GM23338 (cell line): ENCODE data around the gene TMEM150A. TPM values are rescaled to one million over a fixed set of nuclear protein-coding genes. Genes with fewer than 3 reads are reported as not detected.

Source experiments
- ATAC-seq: fragments of 200-7000 bp; cut with Tn5 transposase; 3 replicates; pipeline ENCODE4 v1.9.1; 2020
- DNase-seq: peaks from one replicate; pipeline ENCODE4 v3.0.0-alpha.2; 2015; ENCODE audit warnings: low spot score
- H2AFZ ChIP-seq: fragments of 200-600 bp; sonication (generic); 2 replicates; pipeline ENCODE4 v1.8.0; 2016; ENCODE audit warnings: antibody characterized with exemption, mild to moderate bottlenecking, moderate library complexity
- H3F3A ChIP-seq: fragments of 200-600 bp; sonication (generic); replicated peaks from 2 replicates; pipeline ENCODE4 v1.8.0; 2017; ENCODE audit warnings: antibody characterized with exemption, mixed run types, low read depth
- H3K27ac ChIP-seq: fragments of 200-600 bp; sonication (generic); 2 replicates; pipeline ENCODE4 v1.6.1; 2016; ENCODE audit warnings: low read depth
- H3K27me3 ChIP-seq: fragments of 200-600 bp; sonication (generic); 2 replicates; pipeline ENCODE4 v1.8.0; 2016; ENCODE audit warnings: mild to moderate bottlenecking, mixed run types, moderate library complexity; ENCODE audit not compliant: insufficient read depth
- H3K36me3 ChIP-seq: fragments of 200-600 bp; sonication (generic); 2 replicates; pipeline ENCODE4 v1.8.0; 2016; ENCODE audit warnings: mild to moderate bottlenecking; ENCODE audit not compliant: insufficient read depth
- H3K4me1 ChIP-seq: fragments of 200-600 bp; sonication (generic); 2 replicates; pipeline ENCODE4 v1.8.0; 2016; ENCODE audit warnings: mild to moderate bottlenecking, moderate library complexity; ENCODE audit not compliant: insufficient read depth
- H3K4me2 ChIP-seq: fragments of 200-600 bp; sonication (generic); 2 replicates; pipeline ENCODE4 v1.7.1; 2017; ENCODE audit warnings: mixed run types
- H3K4me3 ChIP-seq: fragments of 200-600 bp; sonication (generic); 2 replicates; pipeline ENCODE4 v1.6.1; 2016; ENCODE audit warnings: mixed run types
- H3K79me2 ChIP-seq: fragments of 200-600 bp; sonication (generic); replicated peaks from 2 replicates; pipeline ENCODE4 v1.8.0; 2017; ENCODE audit warnings: mild to moderate bottlenecking; ENCODE audit not compliant: insufficient read depth
- H3K9me2 ChIP-seq: fragments of 200-600 bp; sonication (generic); 2 replicates; pipeline ENCODE4 v1.8.0; 2017; ENCODE audit not compliant: insufficient read depth
- H4K20me1 ChIP-seq: fragments of 200-600 bp; sonication (generic); replicated peaks from 2 replicates; pipeline ENCODE4 v1.8.0; 2017; ENCODE audit warnings: mild to moderate bottlenecking; ENCODE audit not compliant: insufficient read depth
- H3K27ac Mint-ChIP-seq: 2 replicates; pipeline ENCODE4 v1.8.0; 2020; ENCODE audit warnings: inconsistent platforms, mild to moderate bottlenecking, moderate library complexity, mixed read lengths
- H3K27me3 Mint-ChIP-seq: 3 replicates; pipeline ENCODE4 v1.8.0; 2022; ENCODE audit warnings: low read depth, mild to moderate bottlenecking, moderate library complexity, mixed read lengths, inconsistent platforms; ENCODE audit not compliant: insufficient read depth, poor library complexity
- H3K36me3 Mint-ChIP-seq: 3 replicates; pipeline ENCODE4 v1.8.0; 2021; ENCODE audit warnings: low read depth, mild to moderate bottlenecking, inconsistent platforms, moderate library complexity, mixed read lengths
- H3K4me1 Mint-ChIP-seq: 3 replicates; pipeline ENCODE4 v1.8.0; 2020; ENCODE audit warnings: mild to moderate bottlenecking, inconsistent platforms, mixed read lengths
- H3K4me3 Mint-ChIP-seq: 3 replicates; pipeline ENCODE4 v1.8.0; 2021; ENCODE audit warnings: moderate library complexity, mild to moderate bottlenecking, inconsistent platforms, mixed read lengths
- H3K9me3 Mint-ChIP-seq: 3 replicates; pipeline ENCODE4 v1.8.0; 2020; ENCODE audit warnings: moderate library complexity, mild to moderate bottlenecking, inconsistent platforms, mixed read lengths
- CREB1 ChIP-seq: fragments of 250-450 bp; sonication (Bioruptor Pico); IDR thresholded peaks from 2 replicates; pipeline ENCODE4 v1.5.0; 2020; ENCODE audit warnings: low read depth, mild to moderate bottlenecking, moderate library complexity
- EZH2 ChIP-seq: fragments of 200-600 bp; sonication (generic); IDR thresholded peaks from one replicate; pipeline ENCODE4 v1.8.0; 2017; ENCODE audit warnings: antibody characterized with exemption, mild to moderate bottlenecking, low read depth; ENCODE audit not compliant: unreplicated experiment
- EZH2phosphoT487 ChIP-seq: fragments of 200-600 bp; sonication (generic); IDR thresholded peaks from one replicate; pipeline ENCODE4 v1.8.1; 2018; ENCODE audit warnings: antibody characterized with exemption; ENCODE audit not compliant: unreplicated experiment
- JUNB ChIP-seq: IDR thresholded peaks from one replicate; pipeline ENCODE4 v1.6.1; 2016; ENCODE audit warnings: antibody characterized with exemption; ENCODE audit not compliant: unreplicated experiment
- NANOG ChIP-seq: IDR thresholded peaks from 2 replicates; pipeline ENCODE4 v1.6.1; 2016; ENCODE audit warnings: antibody characterized with exemption, borderline replicate concordance
- POLR2AphosphoS5 ChIP-seq: IDR thresholded peaks from 2 replicates; pipeline ENCODE4 v1.6.1; 2016; ENCODE audit warnings: antibody characterized with exemption, low read depth
- STAT1 ChIP-seq: IDR thresholded peaks from one replicate; pipeline ENCODE4 v1.6.1; 2016; ENCODE audit warnings: antibody characterized with exemption; ENCODE audit not compliant: unreplicated experiment
- ZNF114 ChIP-seq: fragments of 250-450 bp; sonication (Bioruptor Pico); IDR thresholded peaks from 2 replicates; pipeline ENCODE4 v1.5.0; 2020; ENCODE audit warnings: mild to moderate bottlenecking, moderate library complexity
- ZNF331 ChIP-seq: fragments of 250-450 bp; sonication (Bioruptor Pico); IDR thresholded peaks from 2 replicates; pipeline ENCODE4 v1.5.0; 2020; ENCODE audit warnings: low read depth, mild to moderate bottlenecking, moderate library complexity
- polyA plus RNA-seq: library from polyadenylated mRNA; unstranded; fragments of >200 nt; fragmentation: Nextera tagmentation; extraction: Ambion mirVana; gene quantifications from 2 replicates; pipeline ENCODE4 v1.2.1, GENCODE V29; 2016
- total RNA-seq: library from RNA; depleted of rRNA; stranded (reverse); fragments of >200 nt; shearing (Covaris generic); gene quantifications from 2 replicates; pipeline ENCODE4 v1.2.3, GENCODE V29; 2014
- TF ChIP-seq, protein P1 (sequence below): IDR thresholded peaks from 2 replicates; pipeline ENCODE4 v1.6.1; 2016; ENCODE audit warnings: antibody characterized with exemption
- TF ChIP-seq, protein P2 (sequence below): fragments of 250-450 bp; sonication (Bioruptor Pico); IDR thresholded peaks from 2 replicates; pipeline ENCODE4 v1.5.0; 2020; ENCODE audit warnings: mild to moderate bottlenecking, moderate library complexity
- TF ChIP-seq, protein P3 (sequence below), 2 experiments: fragments of 200-600 bp in 1 of 2; sonication (generic) in 1 of 2; conservative IDR thresholded peaks; 2 replicates each; pipeline versions ENCODE4 v1.5.1 to v1.6.1; 2016 to 2017; ENCODE audit warnings: antibody characterized with exemption in 2 of 2, low read depth in 2 of 2, mild to moderate bottlenecking in 2 of 2, moderate library complexity in 1 of 2
- TF ChIP-seq, protein P4 (sequence below): IDR thresholded peaks from one replicate; pipeline ENCODE4 v1.6.1; 2018; ENCODE audit warnings: antibody characterized with exemption; ENCODE audit not compliant: unreplicated experiment

TMEM150A gene
- total and polyA plus RNA-seq, 2 experiments from 2014 or later: 16.4 to 27.9 TPM

DNA sequence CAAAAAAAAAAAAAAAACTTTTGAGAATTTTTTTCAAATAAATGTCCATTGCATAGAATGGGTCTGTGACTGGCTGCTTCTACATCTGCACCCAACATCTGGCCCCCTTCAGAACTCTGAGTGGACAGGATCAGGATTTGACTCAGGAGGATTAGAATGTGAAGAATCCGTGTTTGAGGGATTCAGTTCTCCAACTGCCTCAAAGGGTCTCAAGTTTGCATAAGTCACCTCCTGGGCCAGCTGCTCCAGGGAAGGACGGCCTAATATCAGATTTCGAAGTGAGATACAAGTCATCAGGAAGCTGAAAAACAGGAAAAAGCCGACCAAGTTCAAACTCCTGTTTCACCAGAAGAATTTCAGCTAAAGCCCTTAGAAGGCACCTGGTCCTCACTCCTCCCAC is 52.7 kb downstream of the TMEM150A start:
- peak; percentile 44 for DNase-seq
- H3K4me1 ChIP-seq: no peaks in the 10 kb centered on the region
- no peaks in the 10 kb centered on the region for H3K27me3 ChIP-seq
- no peak overlapping the region for H3K4me2 ChIP-seq
- H3K27ac ChIP-seq: no peak overlapping the region
- no peak overlapping the region for H3K4me3 ChIP-seq
- TF ChIP-seq EZH2 (no peak), POLR2AphosphoS5 (no peak), STAT1 (no peak), ZNF331 (CRISPR knock-in tag) (no peak), NANOG (no peak), JUNB (no peak), CREB1 (no peak), EZH2phosphoT487 (no peak), ZNF114 (CRISPR knock-in tag) (no peak)
- TF ChIP-seq, protein P1, sequence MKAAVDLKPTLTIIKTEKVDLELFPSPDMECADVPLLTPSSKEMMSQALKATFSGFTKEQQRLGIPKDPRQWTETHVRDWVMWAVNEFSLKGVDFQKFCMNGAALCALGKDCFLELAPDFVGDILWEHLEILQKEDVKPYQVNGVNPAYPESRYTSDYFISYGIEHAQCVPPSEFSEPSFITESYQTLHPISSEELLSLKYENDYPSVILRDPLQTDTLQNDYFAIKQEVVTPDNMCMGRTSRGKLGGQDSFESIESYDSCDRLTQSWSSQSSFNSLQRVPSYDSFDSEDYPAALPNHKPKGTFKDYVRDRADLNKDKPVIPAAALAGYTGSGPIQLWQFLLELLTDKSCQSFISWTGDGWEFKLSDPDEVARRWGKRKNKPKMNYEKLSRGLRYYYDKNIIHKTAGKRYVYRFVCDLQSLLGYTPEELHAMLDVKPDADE: no peak
- TF ChIP-seq, protein P2, sequence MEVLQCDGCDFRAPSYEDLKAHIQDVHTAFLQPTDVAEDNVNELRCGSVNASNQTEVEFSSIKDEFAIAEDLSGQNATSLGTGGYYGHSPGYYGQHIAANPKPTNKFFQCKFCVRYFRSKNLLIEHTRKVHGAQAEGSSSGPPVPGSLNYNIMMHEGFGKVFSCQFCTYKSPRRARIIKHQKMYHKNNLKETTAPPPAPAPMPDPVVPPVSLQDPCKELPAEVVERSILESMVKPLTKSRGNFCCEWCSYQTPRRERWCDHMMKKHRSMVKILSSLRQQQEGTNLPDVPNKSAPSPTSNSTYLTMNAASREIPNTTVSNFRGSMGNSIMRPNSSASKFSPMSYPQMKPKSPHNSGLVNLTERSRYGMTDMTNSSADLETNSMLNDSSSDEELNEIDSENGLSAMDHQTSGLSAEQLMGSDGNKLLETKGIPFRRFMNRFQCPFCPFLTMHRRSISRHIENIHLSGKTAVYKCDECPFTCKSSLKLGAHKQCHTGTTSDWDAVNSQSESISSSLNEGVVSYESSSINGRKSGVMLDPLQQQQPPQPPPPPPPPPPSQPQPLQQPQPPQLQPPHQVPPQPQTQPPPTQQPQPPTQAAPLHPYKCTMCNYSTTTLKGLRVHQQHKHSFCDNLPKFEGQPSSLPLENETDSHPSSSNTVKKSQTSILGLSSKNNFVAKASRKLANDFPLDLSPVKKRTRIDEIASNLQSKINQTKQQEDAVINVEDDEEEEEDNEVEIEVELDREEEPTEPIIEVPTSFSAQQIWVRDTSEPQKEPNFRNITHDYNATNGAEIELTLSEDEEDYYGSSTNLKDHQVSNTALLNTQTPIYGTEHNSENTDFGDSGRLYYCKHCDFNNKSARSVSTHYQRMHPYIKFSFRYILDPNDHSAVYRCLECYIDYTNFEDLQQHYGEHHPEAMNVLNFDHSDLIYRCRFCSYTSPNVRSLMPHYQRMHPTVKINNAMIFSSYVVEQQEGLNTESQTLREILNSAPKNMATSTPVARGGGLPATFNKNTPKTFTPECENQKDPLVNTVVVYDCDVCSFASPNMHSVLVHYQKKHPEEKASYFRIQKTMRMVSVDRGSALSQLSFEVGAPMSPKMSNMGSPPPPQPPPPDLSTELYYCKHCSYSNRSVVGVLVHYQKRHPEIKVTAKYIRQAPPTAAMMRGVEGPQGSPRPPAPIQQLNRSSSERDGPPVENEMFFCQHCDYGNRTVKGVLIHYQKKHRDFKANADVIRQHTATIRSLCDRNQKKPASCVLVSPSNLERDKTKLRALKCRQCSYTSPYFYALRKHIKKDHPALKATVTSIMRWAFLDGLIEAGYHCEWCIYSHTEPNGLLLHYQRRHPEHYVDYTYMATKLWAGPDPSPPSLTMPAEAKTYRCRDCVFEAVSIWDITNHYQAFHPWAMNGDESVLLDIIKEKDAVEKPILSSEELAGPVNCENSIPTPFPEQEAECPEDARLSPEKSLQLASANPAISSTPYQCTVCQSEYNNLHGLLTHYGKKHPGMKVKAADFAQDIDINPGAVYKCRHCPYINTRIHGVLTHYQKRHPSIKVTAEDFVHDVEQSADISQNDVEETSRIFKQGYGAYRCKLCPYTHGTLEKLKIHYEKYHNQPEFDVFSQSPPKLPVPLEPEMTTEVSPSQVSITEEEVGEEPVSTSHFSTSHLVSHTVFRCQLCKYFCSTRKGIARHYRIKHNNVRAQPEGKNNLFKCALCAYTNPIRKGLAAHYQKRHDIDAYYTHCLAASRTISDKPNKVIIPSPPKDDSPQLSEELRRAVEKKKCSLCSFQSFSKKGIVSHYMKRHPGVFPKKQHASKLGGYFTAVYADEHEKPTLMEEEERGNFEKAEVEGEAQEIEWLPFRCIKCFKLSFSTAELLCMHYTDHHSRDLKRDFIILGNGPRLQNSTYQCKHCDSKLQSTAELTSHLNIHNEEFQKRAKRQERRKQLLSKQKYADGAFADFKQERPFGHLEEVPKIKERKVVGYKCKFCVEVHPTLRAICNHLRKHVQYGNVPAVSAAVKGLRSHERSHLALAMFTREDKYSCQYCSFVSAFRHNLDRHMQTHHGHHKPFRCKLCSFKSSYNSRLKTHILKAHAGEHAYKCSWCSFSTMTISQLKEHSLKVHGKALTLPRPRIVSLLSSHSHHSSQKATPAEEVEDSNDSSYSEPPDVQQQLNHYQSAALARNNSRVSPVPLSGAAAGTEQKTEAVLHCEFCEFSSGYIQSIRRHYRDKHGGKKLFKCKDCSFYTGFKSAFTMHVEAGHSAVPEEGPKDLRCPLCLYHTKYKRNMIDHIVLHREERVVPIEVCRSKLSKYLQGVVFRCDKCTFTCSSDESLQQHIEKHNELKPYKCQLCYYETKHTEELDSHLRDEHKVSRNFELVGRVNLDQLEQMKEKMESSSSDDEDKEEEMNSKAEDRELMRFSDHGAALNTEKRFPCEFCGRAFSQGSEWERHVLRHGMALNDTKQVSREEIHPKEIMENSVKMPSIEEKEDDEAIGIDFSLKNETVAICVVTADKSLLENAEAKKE: no peak
- TF ChIP-seq, protein P3, sequence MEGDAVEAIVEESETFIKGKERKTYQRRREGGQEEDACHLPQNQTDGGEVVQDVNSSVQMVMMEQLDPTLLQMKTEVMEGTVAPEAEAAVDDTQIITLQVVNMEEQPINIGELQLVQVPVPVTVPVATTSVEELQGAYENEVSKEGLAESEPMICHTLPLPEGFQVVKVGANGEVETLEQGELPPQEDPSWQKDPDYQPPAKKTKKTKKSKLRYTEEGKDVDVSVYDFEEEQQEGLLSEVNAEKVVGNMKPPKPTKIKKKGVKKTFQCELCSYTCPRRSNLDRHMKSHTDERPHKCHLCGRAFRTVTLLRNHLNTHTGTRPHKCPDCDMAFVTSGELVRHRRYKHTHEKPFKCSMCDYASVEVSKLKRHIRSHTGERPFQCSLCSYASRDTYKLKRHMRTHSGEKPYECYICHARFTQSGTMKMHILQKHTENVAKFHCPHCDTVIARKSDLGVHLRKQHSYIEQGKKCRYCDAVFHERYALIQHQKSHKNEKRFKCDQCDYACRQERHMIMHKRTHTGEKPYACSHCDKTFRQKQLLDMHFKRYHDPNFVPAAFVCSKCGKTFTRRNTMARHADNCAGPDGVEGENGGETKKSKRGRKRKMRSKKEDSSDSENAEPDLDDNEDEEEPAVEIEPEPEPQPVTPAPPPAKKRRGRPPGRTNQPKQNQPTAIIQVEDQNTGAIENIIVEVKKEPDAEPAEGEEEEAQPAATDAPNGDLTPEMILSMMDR (conservative IDR thresholded peaks at IDR 0.05; ENCODE audit: low read depth in 2 of 2): no peak
- TF ChIP-seq, protein P4, sequence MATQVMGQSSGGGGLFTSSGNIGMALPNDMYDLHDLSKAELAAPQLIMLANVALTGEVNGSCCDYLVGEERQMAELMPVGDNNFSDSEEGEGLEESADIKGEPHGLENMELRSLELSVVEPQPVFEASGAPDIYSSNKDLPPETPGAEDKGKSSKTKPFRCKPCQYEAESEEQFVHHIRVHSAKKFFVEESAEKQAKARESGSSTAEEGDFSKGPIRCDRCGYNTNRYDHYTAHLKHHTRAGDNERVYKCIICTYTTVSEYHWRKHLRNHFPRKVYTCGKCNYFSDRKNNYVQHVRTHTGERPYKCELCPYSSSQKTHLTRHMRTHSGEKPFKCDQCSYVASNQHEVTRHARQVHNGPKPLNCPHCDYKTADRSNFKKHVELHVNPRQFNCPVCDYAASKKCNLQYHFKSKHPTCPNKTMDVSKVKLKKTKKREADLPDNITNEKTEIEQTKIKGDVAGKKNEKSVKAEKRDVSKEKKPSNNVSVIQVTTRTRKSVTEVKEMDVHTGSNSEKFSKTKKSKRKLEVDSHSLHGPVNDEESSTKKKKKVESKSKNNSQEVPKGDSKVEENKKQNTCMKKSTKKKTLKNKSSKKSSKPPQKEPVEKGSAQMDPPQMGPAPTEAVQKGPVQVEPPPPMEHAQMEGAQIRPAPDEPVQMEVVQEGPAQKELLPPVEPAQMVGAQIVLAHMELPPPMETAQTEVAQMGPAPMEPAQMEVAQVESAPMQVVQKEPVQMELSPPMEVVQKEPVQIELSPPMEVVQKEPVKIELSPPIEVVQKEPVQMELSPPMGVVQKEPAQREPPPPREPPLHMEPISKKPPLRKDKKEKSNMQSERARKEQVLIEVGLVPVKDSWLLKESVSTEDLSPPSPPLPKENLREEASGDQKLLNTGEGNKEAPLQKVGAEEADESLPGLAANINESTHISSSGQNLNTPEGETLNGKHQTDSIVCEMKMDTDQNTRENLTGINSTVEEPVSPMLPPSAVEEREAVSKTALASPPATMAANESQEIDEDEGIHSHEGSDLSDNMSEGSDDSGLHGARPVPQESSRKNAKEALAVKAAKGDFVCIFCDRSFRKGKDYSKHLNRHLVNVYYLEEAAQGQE: no peak
- H3K9me2 ChIP-seq: no peaks in the 10 kb centered on the region
- H3K36me3 ChIP-seq: peaks cover 37% of the 10 kb centered on the region
- no peaks in the 10 kb centered on the region for H3K79me2 ChIP-seq
- H3K27me3 Mint-ChIP-seq: peaks cover 18% of the 10 kb centered on the region
- ATAC-seq: no peak
- no peak overlapping the region for H3K4me3 Mint-ChIP-seq
- H4K20me1 ChIP-seq: no peaks in the 10 kb centered on the region
- H3K4me1 Mint-ChIP-seq: peaks cover 8% of the 10 kb centered on the region; the same call in 2 of the 3 replicates
- H2AFZ ChIP-seq: no peak overlapping the region
- no peaks in the 10 kb centered on the region; the same call in 2 of the 3 replicates for H3K9me3 Mint-ChIP-seq
- H3K27ac Mint-ChIP-seq: no peak overlapping the region
- peaks cover 77% of the 10 kb centered on the region for H3K36me3 Mint-ChIP-seq
- H3F3A ChIP-seq: peaks cover 27% of the 10 kb centered on the region
